Measurements from ENCODE around the gene PDE6B. TPM values are rescaled to one million over a fixed set of nuclear protein-coding genes. Genes with fewer than 3 reads are reported as not detected.
A peak's percentile ranks its signal among the peaks of the same experiment; 100 is the strongest.

Gene PDE6B
- total and polyA plus RNA-seq, 2 of the 13 experiments (the other 11 are each of a cell fraction or from before 2014, with no cell fraction given): 0.38 to 0.40 TPM

GRCh38 chr4:592825-593520 lies 32.4 kb upstream of the PDE6B start (continued):
- no peak for TF ChIP-seq SOX6 (IDR thresholded peaks at IDR 0.05)
- peak; percentile 71 for TF ChIP-seq SOX6 (CRISPR knock-in tag; IDR thresholded peaks at IDR 0.05)
- no peak for TF ChIP-seq JUNB (CRISPR knock-in tag; IDR thresholded peaks at IDR 0.05; ENCODE audit: borderline replicate concordance)
- TF ChIP-seq NFKB2 (CRISPR knock-in tag; IDR thresholded peaks at IDR 0.05; ENCODE audit: borderline replicate concordance): no peak
- TF ChIP-seq ATF7 (IDR thresholded peaks at IDR 0.05): 0 out of 2 replicates have a peak, but pooled peaks have one; percentile 9
- no peak for TF ChIP-seq ATF7 (CRISPR knock-in tag; IDR thresholded peaks at IDR 0.05)

GRCh38 chr4:598925-599324 lies 26.4 kb upstream of the PDE6B start:
- no peak for DNase-seq (ENCODE audit: low spot score)
- H2AFZ ChIP-seq (ENCODE audit: low read length): no peak overlapping the region
- ChIA-PET CTCF (ENCODE audit: low intra/inter-chr PET ratio, low total read pairs) (no interaction called here), POLR2A (no interaction called here)
- no peak for FAIRE-seq
- no peaks in the 10 kb centered on the region for H3K9me3 ChIP-seq (ENCODE audit: low read length)
- no TSS peak for BruUV-seq (replicated peaks)
- H3K79me2 ChIP-seq (ENCODE audit: insufficient read depth, low read length): no peaks in the 10 kb centered on the region
- H3K4me3 ChIP-seq (replicated peaks in 1 of 3; ENCODE audit: insufficient read depth in 1 of 3, low read depth in 2 of 3, low read length in 3 of 3): no peak overlapping the region
- in situ Hi-C loops (cut with HindIII; ENCODE audit: extremely low pct_ligation_motif_present, low pct_unique_long_range_greater_than_20kb): no loop called here
- TF ChIP-seq ELF1 (CRISPR knock-in tag; IDR thresholded peaks at IDR 0.05) (no peak), FOXK2 (IDR thresholded peaks at IDR 0.05) (no peak), HDAC6 (IDR thresholded peaks at IDR 0.05; ENCODE audit: low read depth, low read length) (no peak), AGO1 (IDR thresholded peaks at IDR 0.05; ENCODE audit: low read depth, low read length, poor library complexity, severe bottlenecking) (no peak), MAFF (IDR thresholded peaks at IDR 0.05; ENCODE audit: low read depth, low read length) (peak; percentile 96), MEIS2 (CRISPR knock-in tag; IDR thresholded peaks at IDR 0.05) (no peak), EP300 (IDR thresholded peaks at IDR 0.05; ENCODE audit: low read depth in 2 of 2, low read length in 2 of 2) (no peak), EP300 (CRISPR knock-in tag; IDR thresholded peaks at IDR 0.05; ENCODE audit: borderline replicate concordance) (no peak), HNRNPK (IDR thresholded peaks at IDR 0.05; ENCODE audit: low read depth, low read length, poor library complexity, severe bottlenecking) (no peak), CBX1 (IDR thresholded peaks at IDR 0.05; ENCODE audit: low read depth) (no peak), MAFK (conservative IDR thresholded peaks at IDR 0.05 in 1 of 2, IDR thresholded peaks at IDR 0.05 in 1 of 2; ENCODE audit: low read length in 2 of 2) (peak; percentile 92 to 96)
- no peaks in the 10 kb centered on the region for H4K20me1 ChIP-seq (ENCODE audit: insufficient read depth, low read length)
- H3K27ac ChIP-seq (ENCODE audit: extremely low read length, insufficient read depth, low read length): no peak overlapping the region
- ATAC-seq: no peak
- WGBS (ENCODE audit: low lambda C conversion rate): 4% methylated on average over 3 of the region's 3 CpGs
- no peaks in the 10 kb centered on the region for H3K36me3 ChIP-seq (replicated peaks in 1 of 2; ENCODE audit: control insufficient read depth in 1 of 2, insufficient read depth in 2 of 2, low read length in 2 of 2)
- H3K9ac ChIP-seq (ENCODE audit: insufficient read depth, low read depth, low read length): no peak overlapping the region
- no peak overlapping the region for H3K4me2 ChIP-seq (ENCODE audit: low read depth, low read length)
- H3K4me1 ChIP-seq (ENCODE audit: insufficient read depth, low read length): no peaks in the 10 kb centered on the region
- H3K27me3 ChIP-seq (ENCODE audit: control insufficient read depth in 1 of 2, insufficient read depth in 2 of 2, low read length in 2 of 2): peaks cover 3 to 46% of the 10 kb centered on the region in 2 experiments; a peak in 3 of 5 replicates
- intact Hi-C loops (cut with micrococcal nuclease; ENCODE audit: unreplicated experiment): no loop called here
